Parathyroid adenoma (tissue), 2 donors: ENCODE measurements around the gene RNF115.

Experiments
- H2AFZ ChIP-seq: fragments of 300-600 bp; sonication (generic); one replicate; pipeline ENCODE4 v1.7.0; 2017; ENCODE audit warnings: antibody characterized with exemption, mild to moderate bottlenecking
- H3K27ac ChIP-seq: fragments of 300-600 bp; sonication (generic); one replicate; pipeline ENCODE4 v1.7.0; 2017
- H3K27me3 ChIP-seq: fragments of 300-600 bp; sonication (generic); one replicate; pipeline ENCODE4 v1.7.0; 2017; ENCODE audit warnings: low read length; ENCODE audit not compliant: control insufficient read depth, insufficient read depth
- H3K36me3 ChIP-seq: fragments of 300-600 bp; sonication (generic); one replicate; pipeline ENCODE4 v1.7.0; 2017; ENCODE audit warnings: low read length; ENCODE audit not compliant: control insufficient read depth, insufficient read depth
- H3K4me1 ChIP-seq: fragments of 300-600 bp; sonication (generic); one replicate; pipeline ENCODE4 v1.7.0; 2017; ENCODE audit warnings: control low read depth
- H3K4me2 ChIP-seq: fragments of 300-600 bp; sonication (generic); one replicate; pipeline ENCODE4 v1.7.0; 2017; ENCODE audit warnings: low read length
- H3K4me3 ChIP-seq: fragments of 300-600 bp; sonication (generic); one replicate; pipeline ENCODE4 v1.7.0; 2017; ENCODE audit warnings: low read depth, low read length
- H3K79me2 ChIP-seq: fragments of 300-600 bp; sonication (generic); one replicate; pipeline ENCODE4 v1.7.0; 2017; ENCODE audit warnings: control low read depth
- H3K9ac ChIP-seq: fragments of 300-600 bp; sonication (generic); one replicate; pipeline ENCODE4 v1.7.0; 2017; ENCODE audit warnings: mild to moderate bottlenecking
- H3K9me3 ChIP-seq: fragments of 300-600 bp; sonication (generic); one replicate; pipeline ENCODE4 v1.7.0; 2017; ENCODE audit warnings: low read length; ENCODE audit not compliant: control insufficient read depth
- CTCF ChIP-seq: fragments of 300-600 bp; sonication (generic); IDR thresholded peaks from one replicate; pipeline ENCODE4 v1.7.0; 2017; ENCODE audit warnings: antibody characterized with exemption, mild to moderate bottlenecking
- donor health status: primary hyperparathyroidism.

Gene RNF115

GRCh38 chr1:145786271-145786670 is 37.6 kb downstream of the RNF115 start:
- Histone ChIP-seq H3K4me1 (no peaks in the 10 kb centered on the region), H3K27ac (no peak overlapping the region), H3K27me3 (no peaks in the 10 kb centered on the region), H3K79me2 (no peaks in the 10 kb centered on the region), H3K4me3 (no peak overlapping the region), H2AFZ (no peak overlapping the region), H3K36me3 (no peaks in the 10 kb centered on the region), H3K9ac (no peak overlapping the region), H3K9me3 (no peaks in the 10 kb centered on the region), H3K4me2 (no peak overlapping the region)
- no peak for TF ChIP-seq CTCF

- Histone ChIP-seq H3K9me3 (no peaks in the 10 kb centered on the region), H3K4me3 (no peak overlapping the region), H3K9ac (no peak overlapping the region), H2AFZ (no peak overlapping the region), H3K27me3 (no peaks in the 10 kb centered on the region), H3K36me3 (no peaks in the 10 kb centered on the region), H3K79me2 (no peaks in the 10 kb centered on the region), H3K4me2 (no peak overlapping the region), H3K4me1 (no peaks in the 10 kb centered on the region), H3K27ac (no peak overlapping the region)
- TF ChIP-seq CTCF = no peak
Measured at GRCh38 chr1:145785547-145785946, 38.3 kb downstream of the RNF115 start.

GRCh38 chr1:145784409-145784808 is 39.5 kb downstream of the RNF115 start:
- Histone ChIP-seq H3K9me3 (no peaks in the 10 kb centered on the region), H3K27me3 (no peaks in the 10 kb centered on the region), H3K4me1 (no peaks in the 10 kb centered on the region), H2AFZ (no peak overlapping the region), H3K36me3 (no peaks in the 10 kb centered on the region), H3K79me2 (no peaks in the 10 kb centered on the region), H3K4me3 (no peak overlapping the region), H3K27ac (no peak overlapping the region), H3K9ac (no peak overlapping the region), H3K4me2 (no peak overlapping the region)
- TF ChIP-seq CTCF = no peak

GRCh38 chr1:145782272-145783099 is 41.4 kb downstream of the RNF115 start:
- H3K9ac ChIP-seq = no peak overlapping the region
- no peaks in the 10 kb centered on the region for H3K4me1 ChIP-seq
- H3K36me3 ChIP-seq = no peaks in the 10 kb centered on the region
- TF ChIP-seq CTCF = no peak
- H3K27me3 ChIP-seq = no peaks in the 10 kb centered on the region
- H3K4me2 ChIP-seq = no peak overlapping the region
- H3K79me2 ChIP-seq = no peaks in the 10 kb centered on the region
- H3K27ac ChIP-seq = no peak overlapping the region
- H2AFZ ChIP-seq = no peak overlapping the region
- no peak overlapping the region for H3K4me3 ChIP-seq
- no peaks in the 10 kb centered on the region for H3K9me3 ChIP-seq

- no peaks in the 10 kb centered on the region for H3K79me2 ChIP-seq
- H3K9me3 ChIP-seq = no peaks in the 10 kb centered on the region
- H3K27ac ChIP-seq = no peak overlapping the region
- H3K36me3 ChIP-seq = no peaks in the 10 kb centered on the region
- no peak overlapping the region for H2AFZ ChIP-seq
- no peaks in the 10 kb centered on the region for H3K4me1 ChIP-seq
- no peak for TF ChIP-seq CTCF
- H3K9ac ChIP-seq = no peak overlapping the region
- H3K4me3 ChIP-seq = no peak overlapping the region
- no peaks in the 10 kb centered on the region for H3K27me3 ChIP-seq
- H3K4me2 ChIP-seq = no peak overlapping the region
Measured at GRCh38 chr1:145778146-145778540, 45.8 kb downstream of the RNF115 start.
